HepG2 (cell line): Measurements from ENCODE around the gene DLG1. TPM values are rescaled to one million over a fixed set of nuclear protein-coding genes. Genes with fewer than 3 reads are reported as not detected.

ENCODE experiments used
- ATAC-seq: fragments of 200-7000 bp; cut with Tn5 transposase; 3 replicates; pipeline ENCODE4 v1.9.1; 2020; ENCODE audit warnings: mild to moderate bottlenecking, moderate library complexity
- BruUV-seq: library from RNA; stranded (reverse); fragments of 400-500 nt; replicated peaks from 2 replicates; lab custom pipeline; 2021; lab: Mats Ljungman, UMichigan
- CTCF ChIA-PET: fragments of 300-600 bp; formaldehyde crosslinking; extraction: SDS; loops from one replicate; lab custom pipeline; 2021; ENCODE audit warnings: low total read pairs, inconsistent platforms, low intra/inter-chr PET ratio; lab: Yijun Ruan, JAX
- POLR2A ChIA-PET: fragments of 350-600 bp; sonication (Branson Sonifier 250); formaldehyde crosslinking; loops from one replicate; lab custom pipeline; 2020; ENCODE audit warnings: antibody characterized with exemption, inconsistent platforms; lab: Yijun Ruan, JAX
- DNase-seq: peaks from one replicate; pipeline ENCODE4 v3.0.0-alpha.2; 2015; ENCODE audit warnings: low spot score
- FAIRE-seq: peaks from 3 replicates; lab custom pipeline; 2011; peaks lifted over from hg19 to GRCh38; lab: Jason Lieb, UNC
- H2AFZ ChIP-seq: one replicate; pipeline ENCODE4 v1.6.1; 2011; ENCODE audit warnings: low read length, inconsistent platforms
- H3K27ac ChIP-seq: fragments of 300-600 bp; 3 replicates; pipeline ENCODE4 v1.8.0; 2011; ENCODE audit warnings: mixed run types, mild to moderate bottlenecking, mixed read lengths, low read length, inconsistent platforms; ENCODE audit not compliant: insufficient read depth; ENCODE audit errors: extremely low read length
- H3K27me3 ChIP-seq, 2 experiments: fragments of 200-600 bp in 1 of 2; 2 replicates in 1 of 2; 3 replicates in 1 of 2; pipeline versions ENCODE4 v1.6.0 to v1.8.0; 2011; ENCODE audit warnings: low read length in 2 of 2, mild to moderate bottlenecking in 2 of 2, moderate library complexity in 2 of 2, inconsistent platforms in 1 of 2; ENCODE audit not compliant: insufficient read depth in 2 of 2, control insufficient read depth in 1 of 2
- H3K36me3 ChIP-seq, 2 experiments: fragments of 200-600 bp in 1 of 2; replicated peaks in 1 of 2; 2 replicates in 1 of 2; 3 replicates in 1 of 2; pipeline versions ENCODE4 v1.5.1 to v1.8.0; 2011; ENCODE audit warnings: low read length in 2 of 2, inconsistent platforms in 1 of 2; ENCODE audit not compliant: insufficient read depth in 2 of 2, control insufficient read depth in 1 of 2
- H3K4me1 ChIP-seq: 2 replicates; pipeline ENCODE4 v1.5.1; 2012; ENCODE audit warnings: low read length, inconsistent platforms; ENCODE audit not compliant: insufficient read depth
- H3K4me2 ChIP-seq: 2 replicates; pipeline ENCODE4 v1.6.0; 2011; ENCODE audit warnings: low read depth, low read length, inconsistent platforms
- H3K4me3 ChIP-seq, 3 experiments: fragments of 200-600 bp in 1 of 3; sonication (generic), shearing (Covaris generic) in 1 of 3; replicated peaks in 1 of 3; 2 replicates each; pipeline ENCODE4 v1.5.1; 2011 to 2016; ENCODE audit warnings: low read length in 3 of 3, inconsistent platforms in 2 of 3, low read depth in 2 of 3, mild to moderate bottlenecking in 2 of 3, control low read depth in 1 of 3, mixed read lengths in 1 of 3; ENCODE audit not compliant: insufficient read depth in 1 of 3
- H3K79me2 ChIP-seq: one replicate; pipeline ENCODE4 v1.6.1; 2011; ENCODE audit warnings: low read length, inconsistent platforms; ENCODE audit not compliant: insufficient read depth
- H3K9ac ChIP-seq: 2 replicates; pipeline ENCODE4 v1.6.0; 2011; ENCODE audit warnings: mild to moderate bottlenecking, low read depth, low read length, inconsistent platforms; ENCODE audit not compliant: insufficient read depth
- H3K9me3 ChIP-seq: 2 replicates; pipeline ENCODE4 v1.5.1; 2012; ENCODE audit warnings: mild to moderate bottlenecking, low read length
- H4K20me1 ChIP-seq: 2 replicates; pipeline ENCODE4 v1.6.0; 2011; ENCODE audit warnings: inconsistent platforms, mild to moderate bottlenecking, low read length, moderate library complexity; ENCODE audit not compliant: insufficient read depth
- FOXP1 ChIP-seq, 2 experiments: fragments of 450-650 bp in 1 of 2; IDR thresholded peaks; 2 replicates each; pipeline ENCODE4 v1.6.1; 2017 to 2018; ENCODE audit warnings: antibody characterized with exemption in 1 of 2
- KDM1A ChIP-seq: IDR thresholded peaks from 2 replicates; pipeline ENCODE4 v1.6.1; 2016; ENCODE audit warnings: missing compliant biosample characterization
- POGZ ChIP-seq: sonication (generic); formaldehyde crosslinking; IDR thresholded peaks from 2 replicates; pipeline ENCODE4 v1.4.0; 2020; ENCODE audit warnings: mild to moderate bottlenecking, missing genetic modification reagents
- ZFP36 ChIP-seq: fragments of 150-350 bp; IDR thresholded peaks from 2 replicates; pipeline ENCODE4 v1.6.1; 2018; ENCODE audit warnings: borderline replicate concordance, low read length, low read depth; ENCODE audit not compliant: partially characterized antibody
- ZNF333 ChIP-seq: sonication (generic); formaldehyde crosslinking; IDR thresholded peaks from 2 replicates; pipeline ENCODE4 v1.4.0; 2020; ENCODE audit warnings: mild to moderate bottlenecking, missing genetic modification reagents, borderline replicate concordance
- ZNF337 ChIP-seq: sonication (generic); formaldehyde crosslinking; IDR thresholded peaks from 2 replicates; pipeline ENCODE4 v1.5.1; 2020; ENCODE audit warnings: missing genetic modification reagents, low read depth, mild to moderate bottlenecking, borderline replicate concordance
- ZNF33A ChIP-seq: sonication (generic); formaldehyde crosslinking; IDR thresholded peaks from 2 replicates; pipeline ENCODE4 v1.5.1; 2020; ENCODE audit warnings: missing genetic modification reagents, mild to moderate bottlenecking, moderate library complexity, borderline replicate concordance
- ZNF468 ChIP-seq: sonication (generic); formaldehyde crosslinking; IDR thresholded peaks from 2 replicates; pipeline ENCODE4 v1.8.0; 2022; ENCODE audit warnings: mild to moderate bottlenecking, moderate library complexity, missing genetic modification reagents
- ZSCAN9 ChIP-seq: IDR thresholded peaks from 2 replicates; pipeline ENCODE4 v1.6.1; 2016; ENCODE audit warnings: borderline replicate concordance
- WGBS: methylation state at CpG from one replicate; pipeline ENCODE4 v1.1.6; 2017; ENCODE audit warnings: low lambda C conversion rate; 5-methylcytosine and 5-hydroxymethylcytosine counted together
- in situ Hi-C: cut with HindIII; loops from 2 replicates; pipeline ENCODE4 v1.10.0; 2017; ENCODE audit warnings: low pct_unique_long_range_greater_than_20kb; ENCODE audit not compliant: extremely low pct_ligation_motif_present
- intact Hi-C: fragments of 100-400 bp; cut with micrococcal nuclease; formaldehyde crosslinking; loops from one replicate; pipeline ENCODE4 v1.10.0; 2022; ENCODE audit not compliant: unreplicated experiment
- polyA plus RNA-seq, 8 experiments: library from polyadenylated mRNA; depleted of rRNA in 3 of 8; stranded (reverse) in 7 of 8; unstranded in 1 of 8; fragments of >200 nt; fragmentation: Illumina TruSeq in 4 of 8; extraction: Trizol in 4 of 8; gene quantifications; 2 replicates each; pipeline versions ENCODE4 v1.2.1 to v1.2.3, GENCODE V29; 2011 to 2016; ENCODE audit warnings: low read depth in 4 of 8, missing spikeins in 1 of 8, mixed read lengths in 1 of 8; ENCODE audit not compliant: insufficient read depth in 1 of 8
- total RNA-seq, 5 experiments: library from RNA; depleted of rRNA; stranded (reverse); fragments of >200 nt; fragmentation: Illumina TruSeq; extraction: Trizol; gene quantifications; 2 replicates each; pipeline ENCODE4 v1.2.3, GENCODE V29; 2016; ENCODE audit warnings: low read depth in 1 of 5
- TF ChIP-seq, protein P1 (sequence below): sonication (generic); formaldehyde crosslinking; IDR thresholded peaks from 2 replicates; pipeline ENCODE4 v1.8.0; 2022; ENCODE audit warnings: mild to moderate bottlenecking, missing genetic modification reagents
- TF ChIP-seq, protein P2 (sequence below): sonication (generic); formaldehyde crosslinking; IDR thresholded peaks from 2 replicates; pipeline ENCODE4 v1.4.0; 2020; ENCODE audit warnings: missing genetic modification reagents
- TF ChIP-seq, protein P3 (sequence below): IDR thresholded peaks from 2 replicates; pipeline ENCODE4 v1.6.1; 2012; ENCODE audit warnings: inconsistent platforms
- TF ChIP-seq, protein P4 (sequence below): sonication (generic); formaldehyde crosslinking; IDR thresholded peaks from 2 replicates; pipeline ENCODE4 v1.5.0; 2020; ENCODE audit warnings: mild to moderate bottlenecking, missing genetic modification reagents, borderline replicate concordance
- TF ChIP-seq, protein P5 (sequence below): IDR thresholded peaks from 2 replicates; pipeline ENCODE4 v1.6.1; 2018; ENCODE audit warnings: missing genetic modification reagents

Gene DLG1
- total and polyA plus RNA-seq, 2 of the 13 experiments (the other 11 are each of a cell fraction or from before 2014, with no cell fraction given): 30.5 to 104 TPM

DNA sequence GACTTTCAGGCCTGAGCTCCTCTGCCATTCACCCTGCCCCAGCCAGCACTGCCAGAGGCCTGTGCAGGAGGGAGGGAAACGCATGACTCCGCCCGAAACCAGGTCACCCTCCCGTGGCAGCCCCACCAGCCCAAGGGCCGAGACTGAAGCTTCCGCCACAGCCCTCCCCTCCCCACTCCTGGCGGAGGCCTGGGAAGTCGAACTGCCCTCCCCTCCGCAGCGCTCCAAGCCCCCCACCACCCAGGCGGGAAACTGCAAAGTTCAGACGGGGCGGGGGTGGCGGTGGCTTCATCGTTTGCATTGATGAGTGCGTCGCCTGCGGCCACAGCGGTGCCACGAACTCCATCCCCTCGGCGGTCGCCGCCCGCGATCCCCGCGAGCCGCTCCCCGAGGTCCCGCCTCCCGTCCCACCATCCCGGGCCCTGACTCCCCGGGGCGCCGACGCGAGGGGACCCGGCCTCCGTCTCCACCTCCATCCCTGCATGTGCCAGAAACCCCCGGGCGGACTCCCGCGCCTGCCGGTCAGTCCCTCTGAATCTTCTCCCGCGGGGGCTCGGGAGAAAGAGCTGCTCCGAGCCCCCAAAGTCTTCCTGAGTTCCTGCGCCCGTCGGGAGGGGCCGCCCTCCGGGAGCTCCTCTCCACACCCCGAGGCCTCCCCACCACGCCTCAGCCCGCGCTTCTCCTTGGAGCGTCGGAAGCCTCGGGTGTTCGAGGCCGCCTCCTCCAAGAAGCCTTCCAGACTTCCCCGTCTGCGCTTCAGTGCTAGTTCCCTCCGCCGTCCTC, 269.5 kb downstream of the DLG1 start:
- Histone ChIP-seq H2AFZ (no peak overlapping the region), H3K4me1 (peaks cover 39% of the 10 kb centered on the region), H3K9me3 (no peaks in the 10 kb centered on the region), H3K9ac (peak overlapping the region; percentile 67), H4K20me1 (no peaks in the 10 kb centered on the region), H3K27me3 (0 out of 5 replicates have a peak, but pooled peaks cover 0 to 7% of the 10 kb centered on the region in 2 experiments), H3K36me3 (no peaks in the 10 kb centered on the region; a peak in 1 of 5 replicates), H3K4me3 (peak overlapping the region; percentile 75 to 78 (median 78); a peak in 5 of 6 replicates), H3K79me2 (no peaks in the 10 kb centered on the region), H3K4me2 (peak overlapping the region; percentile 85), H3K27ac (no peak overlapping the region)
- WGBS: 0% methylated on average over 4 of the region's 67 CpGs
- DNase-seq (no peak), ATAC-seq (peak; percentile 8), FAIRE-seq (no peak)
- in situ Hi-C loops: no loop called here
- intact Hi-C loops: loop anchor here (1.0 kb wide), 1 partner anchor 51 kb away; no protein-coding TSS in a partner anchor
- CTCF ChIA-PET: interaction anchor here (0.7 to 1.3 kb wide), 2 partner anchors 26 to 50 kb away, joined by 5 read pairs; no protein-coding TSS in a partner anchor
- BruUV-seq: no TSS peak
- POLR2A ChIA-PET: interaction anchor here (1.0 to 1.9 kb wide), 3 partner anchors 25 to 49 kb away, joined by 3 to 9 read pairs (median 5); no protein-coding TSS in a partner anchor
- TF ChIP-seq ZSCAN9 (CRISPR knock-in tag): no peak
- no peak for TF ChIP-seq ZNF468 (CRISPR knock-in tag)
- peak; percentile 55; the same call in 1 of the 2 replicates for TF ChIP-seq POGZ (CRISPR knock-in tag)
- TF ChIP-seq, protein P1, sequence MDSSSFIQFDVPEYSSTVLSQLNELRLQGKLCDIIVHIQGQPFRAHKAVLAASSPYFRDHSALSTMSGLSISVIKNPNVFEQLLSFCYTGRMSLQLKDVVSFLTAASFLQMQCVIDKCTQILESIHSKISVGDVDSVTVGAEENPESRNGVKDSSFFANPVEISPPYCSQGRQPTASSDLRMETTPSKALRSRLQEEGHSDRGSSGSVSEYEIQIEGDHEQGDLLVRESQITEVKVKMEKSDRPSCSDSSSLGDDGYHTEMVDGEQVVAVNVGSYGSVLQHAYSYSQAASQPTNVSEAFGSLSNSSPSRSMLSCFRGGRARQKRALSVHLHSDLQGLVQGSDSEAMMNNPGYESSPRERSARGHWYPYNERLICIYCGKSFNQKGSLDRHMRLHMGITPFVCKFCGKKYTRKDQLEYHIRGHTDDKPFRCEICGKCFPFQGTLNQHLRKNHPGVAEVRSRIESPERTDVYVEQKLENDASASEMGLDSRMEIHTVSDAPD (CRISPR knock-in tag): no peak
- TF ChIP-seq ZNF33A (CRISPR knock-in tag): no peak
- TF ChIP-seq, protein P2, sequence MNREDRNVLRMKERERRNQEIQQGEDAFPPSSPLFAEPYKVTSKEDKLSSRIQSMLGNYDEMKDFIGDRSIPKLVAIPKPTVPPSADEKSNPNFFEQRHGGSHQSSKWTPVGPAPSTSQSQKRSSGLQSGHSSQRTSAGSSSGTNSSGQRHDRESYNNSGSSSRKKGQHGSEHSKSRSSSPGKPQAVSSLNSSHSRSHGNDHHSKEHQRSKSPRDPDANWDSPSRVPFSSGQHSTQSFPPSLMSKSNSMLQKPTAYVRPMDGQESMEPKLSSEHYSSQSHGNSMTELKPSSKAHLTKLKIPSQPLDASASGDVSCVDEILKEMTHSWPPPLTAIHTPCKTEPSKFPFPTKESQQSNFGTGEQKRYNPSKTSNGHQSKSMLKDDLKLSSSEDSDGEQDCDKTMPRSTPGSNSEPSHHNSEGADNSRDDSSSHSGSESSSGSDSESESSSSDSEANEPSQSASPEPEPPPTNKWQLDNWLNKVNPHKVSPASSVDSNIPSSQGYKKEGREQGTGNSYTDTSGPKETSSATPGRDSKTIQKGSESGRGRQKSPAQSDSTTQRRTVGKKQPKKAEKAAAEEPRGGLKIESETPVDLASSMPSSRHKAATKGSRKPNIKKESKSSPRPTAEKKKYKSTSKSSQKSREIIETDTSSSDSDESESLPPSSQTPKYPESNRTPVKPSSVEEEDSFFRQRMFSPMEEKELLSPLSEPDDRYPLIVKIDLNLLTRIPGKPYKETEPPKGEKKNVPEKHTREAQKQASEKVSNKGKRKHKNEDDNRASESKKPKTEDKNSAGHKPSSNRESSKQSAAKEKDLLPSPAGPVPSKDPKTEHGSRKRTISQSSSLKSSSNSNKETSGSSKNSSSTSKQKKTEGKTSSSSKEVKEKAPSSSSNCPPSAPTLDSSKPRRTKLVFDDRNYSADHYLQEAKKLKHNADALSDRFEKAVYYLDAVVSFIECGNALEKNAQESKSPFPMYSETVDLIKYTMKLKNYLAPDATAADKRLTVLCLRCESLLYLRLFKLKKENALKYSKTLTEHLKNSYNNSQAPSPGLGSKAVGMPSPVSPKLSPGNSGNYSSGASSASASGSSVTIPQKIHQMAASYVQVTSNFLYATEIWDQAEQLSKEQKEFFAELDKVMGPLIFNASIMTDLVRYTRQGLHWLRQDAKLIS (CRISPR knock-in tag): no peak
- TF ChIP-seq KDM1A (CRISPR knock-in tag): no peak
- TF ChIP-seq, protein P3, sequence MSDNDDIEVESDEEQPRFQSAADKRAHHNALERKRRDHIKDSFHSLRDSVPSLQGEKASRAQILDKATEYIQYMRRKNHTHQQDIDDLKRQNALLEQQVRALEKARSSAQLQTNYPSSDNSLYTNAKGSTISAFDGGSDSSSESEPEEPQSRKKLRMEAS: 0 out of 2 replicates have a peak, but pooled peaks have one; percentile 13
- TF ChIP-seq ZFP36: peak; percentile 94
- TF ChIP-seq ZNF337 (CRISPR knock-in tag): no peak
- TF ChIP-seq, protein P4, sequence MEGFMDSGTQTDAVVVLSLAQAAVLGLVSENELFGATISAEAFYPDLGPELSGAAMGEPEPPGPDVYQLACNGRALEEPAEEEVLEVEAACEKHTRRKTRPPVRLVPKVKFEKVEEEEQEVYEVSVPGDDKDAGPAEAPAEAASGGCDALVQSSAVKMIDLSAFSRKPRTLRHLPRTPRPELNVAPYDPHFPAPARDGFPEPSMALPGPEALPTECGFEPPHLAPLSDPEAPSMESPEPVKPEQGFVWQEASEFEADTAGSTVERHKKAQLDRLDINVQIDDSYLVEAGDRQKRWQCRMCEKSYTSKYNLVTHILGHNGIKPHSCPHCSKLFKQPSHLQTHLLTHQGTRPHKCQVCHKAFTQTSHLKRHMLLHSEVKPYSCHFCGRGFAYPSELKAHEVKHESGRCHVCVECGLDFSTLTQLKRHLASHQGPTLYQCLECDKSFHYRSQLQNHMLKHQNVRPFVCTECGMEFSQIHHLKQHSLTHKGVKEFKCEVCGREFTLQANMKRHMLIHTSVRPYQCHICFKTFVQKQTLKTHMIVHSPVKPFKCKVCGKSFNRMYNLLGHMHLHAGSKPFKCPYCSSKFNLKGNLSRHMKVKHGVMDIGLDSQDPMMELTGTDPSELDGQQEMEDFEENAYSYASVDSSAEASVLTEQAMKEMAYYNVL (CRISPR knock-in tag): no peak
- 0 out of 2 replicates have a peak, but pooled peaks have one; percentile 41 for TF ChIP-seq ZNF333 (CRISPR knock-in tag)
- TF ChIP-seq FOXP1 (IDR thresholded peaks at IDR 0.05): no peak
- no peak for TF ChIP-seq FOXP1 (CRISPR knock-in tag; IDR thresholded peaks at IDR 0.05)
- TF ChIP-seq, protein P5, sequence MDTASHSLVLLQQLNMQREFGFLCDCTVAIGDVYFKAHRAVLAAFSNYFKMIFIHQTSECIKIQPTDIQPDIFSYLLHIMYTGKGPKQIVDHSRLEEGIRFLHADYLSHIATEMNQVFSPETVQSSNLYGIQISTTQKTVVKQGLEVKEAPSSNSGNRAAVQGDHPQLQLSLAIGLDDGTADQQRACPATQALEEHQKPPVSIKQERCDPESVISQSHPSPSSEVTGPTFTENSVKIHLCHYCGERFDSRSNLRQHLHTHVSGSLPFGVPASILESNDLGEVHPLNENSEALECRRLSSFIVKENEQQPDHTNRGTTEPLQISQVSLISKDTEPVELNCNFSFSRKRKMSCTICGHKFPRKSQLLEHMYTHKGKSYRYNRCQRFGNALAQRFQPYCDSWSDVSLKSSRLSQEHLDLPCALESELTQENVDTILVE (CRISPR knock-in tag): no peak
